ENCODE data around the gene MRPL17.

MRPL17 gene

GRCh38 chr11:6653656-6654055, 29.5 kb downstream of the MRPL17 start:
- DNase-seq, result no peak

- DNase-seq, result no peak
These were observed 30.0 kb downstream of the MRPL17 start for GRCh38 chr11:6653097-6653496.

- DNase-seq, result no peak
These were observed 31.0 kb downstream of the MRPL17 start for GRCh38 chr11:6652182-6652581.

DNA sequence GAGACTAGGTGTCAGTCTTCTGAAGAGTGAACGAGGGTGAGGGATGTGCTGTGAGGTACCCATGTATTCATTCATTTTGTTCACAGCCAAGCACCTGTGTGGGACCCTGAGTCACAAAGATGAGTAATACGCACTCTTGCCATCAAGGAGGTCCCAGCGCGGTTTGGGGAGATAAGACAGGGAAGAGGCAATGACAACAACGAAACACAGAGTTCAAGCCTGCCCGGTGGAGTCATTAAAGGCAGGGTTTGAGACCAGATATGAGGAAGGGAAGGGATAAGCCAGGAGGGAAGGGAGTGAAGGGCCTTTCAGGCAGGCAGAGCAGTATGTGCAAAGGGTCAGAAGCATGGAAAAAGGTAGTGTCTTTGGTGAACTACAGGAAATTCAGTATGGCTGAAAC, 32.2 kb downstream of the MRPL17 start:
- DNase-seq, result no peak

GRCh38 chr11:6650104-6650503, 33.0 kb downstream of the MRPL17 start:
- DNase-seq, result no peak

GRCh38 chr11:6648501-6648900, 34.6 kb downstream of the MRPL17 start:
- no peak for DNase-seq

DNA sequence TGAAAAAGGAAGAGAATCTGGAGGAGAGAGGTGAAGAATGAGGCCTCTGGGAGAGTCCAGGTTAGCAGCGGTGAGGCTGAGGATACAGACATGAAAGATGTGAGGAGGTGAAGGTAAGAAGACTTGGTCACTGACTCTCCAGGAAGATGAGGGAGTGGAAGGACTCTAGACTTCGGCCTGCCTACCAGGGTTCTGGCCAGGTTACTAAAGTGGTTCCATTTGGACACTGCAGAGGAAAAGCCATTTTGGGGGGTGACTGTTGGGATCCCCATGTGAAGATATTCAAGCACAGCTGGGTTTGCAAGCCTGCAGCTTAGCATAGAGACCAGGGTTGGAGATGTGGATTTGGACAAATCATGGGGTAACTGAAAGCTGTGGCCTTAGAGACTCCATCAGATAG, 35.3 kb downstream of the MRPL17 start:
- no peak for DNase-seq

- DNase-seq, result peak; percentile 14
These were observed 36.0 kb downstream of the MRPL17 start for GRCh38 chr11:6646918-6647679.

DNA sequence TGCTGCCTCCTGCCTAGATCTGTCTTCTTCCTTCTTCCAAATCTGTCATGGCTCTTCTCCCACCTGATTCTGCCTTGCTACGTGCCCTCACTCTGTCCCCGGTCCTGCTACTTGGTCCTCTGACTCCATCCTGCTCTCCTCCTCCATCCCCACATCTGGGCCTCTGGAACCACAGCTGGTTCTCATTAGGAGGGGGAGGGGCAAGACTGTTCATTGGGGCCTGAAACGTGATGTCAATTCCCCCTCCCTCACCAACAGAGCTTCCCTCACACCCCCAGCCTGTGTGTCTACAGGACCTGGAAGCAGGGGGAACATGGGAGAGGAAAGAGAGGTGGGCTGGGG, 36.6 kb downstream of the MRPL17 start:
- DNase-seq, result no peak

DNA sequence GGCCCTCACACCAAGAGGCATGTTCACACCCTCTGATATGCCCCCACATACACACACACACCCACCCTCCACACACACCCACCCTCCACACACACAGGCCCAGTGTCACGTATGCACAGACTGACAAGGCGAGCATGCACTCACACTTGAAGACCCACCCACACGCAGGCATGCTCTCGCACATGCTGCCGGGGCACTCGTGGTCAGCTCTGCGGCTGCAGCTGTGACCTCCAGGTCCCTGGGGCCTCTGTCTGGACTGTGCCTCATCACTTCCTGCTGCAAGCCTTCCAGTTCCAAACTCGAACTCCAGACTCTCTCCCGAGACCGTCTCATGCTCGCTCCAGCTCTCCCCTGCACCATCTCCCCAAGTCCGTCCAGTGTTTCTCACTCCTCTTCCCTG, 37.1 kb downstream of the MRPL17 start:
- DNase-seq, result no peak

DNA sequence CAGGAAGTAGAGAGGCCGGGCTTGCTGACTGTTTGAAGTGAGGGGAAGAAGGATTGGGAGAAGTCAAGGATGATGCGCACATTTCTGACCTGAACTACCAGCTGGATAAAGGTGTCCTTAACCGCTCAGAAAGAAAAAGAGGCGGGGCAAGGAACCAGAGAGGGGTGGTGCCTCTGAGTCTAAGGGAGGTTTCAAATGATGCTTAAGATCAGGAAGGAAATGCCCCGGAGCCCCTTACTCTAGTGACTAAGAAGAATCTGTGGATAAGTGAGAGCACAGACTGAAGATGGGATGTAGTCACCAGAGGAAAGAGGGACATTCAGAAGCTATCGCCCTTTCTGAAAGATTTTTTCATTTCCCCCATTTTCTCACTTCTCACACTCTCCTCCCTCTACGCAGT, 40.2 kb downstream of the MRPL17 start:
- no peak for DNase-seq

- DNase-seq, result no peak
These were observed 42.0 kb downstream of the MRPL17 start for GRCh38 chr11:6640985-6641701.

DNA sequence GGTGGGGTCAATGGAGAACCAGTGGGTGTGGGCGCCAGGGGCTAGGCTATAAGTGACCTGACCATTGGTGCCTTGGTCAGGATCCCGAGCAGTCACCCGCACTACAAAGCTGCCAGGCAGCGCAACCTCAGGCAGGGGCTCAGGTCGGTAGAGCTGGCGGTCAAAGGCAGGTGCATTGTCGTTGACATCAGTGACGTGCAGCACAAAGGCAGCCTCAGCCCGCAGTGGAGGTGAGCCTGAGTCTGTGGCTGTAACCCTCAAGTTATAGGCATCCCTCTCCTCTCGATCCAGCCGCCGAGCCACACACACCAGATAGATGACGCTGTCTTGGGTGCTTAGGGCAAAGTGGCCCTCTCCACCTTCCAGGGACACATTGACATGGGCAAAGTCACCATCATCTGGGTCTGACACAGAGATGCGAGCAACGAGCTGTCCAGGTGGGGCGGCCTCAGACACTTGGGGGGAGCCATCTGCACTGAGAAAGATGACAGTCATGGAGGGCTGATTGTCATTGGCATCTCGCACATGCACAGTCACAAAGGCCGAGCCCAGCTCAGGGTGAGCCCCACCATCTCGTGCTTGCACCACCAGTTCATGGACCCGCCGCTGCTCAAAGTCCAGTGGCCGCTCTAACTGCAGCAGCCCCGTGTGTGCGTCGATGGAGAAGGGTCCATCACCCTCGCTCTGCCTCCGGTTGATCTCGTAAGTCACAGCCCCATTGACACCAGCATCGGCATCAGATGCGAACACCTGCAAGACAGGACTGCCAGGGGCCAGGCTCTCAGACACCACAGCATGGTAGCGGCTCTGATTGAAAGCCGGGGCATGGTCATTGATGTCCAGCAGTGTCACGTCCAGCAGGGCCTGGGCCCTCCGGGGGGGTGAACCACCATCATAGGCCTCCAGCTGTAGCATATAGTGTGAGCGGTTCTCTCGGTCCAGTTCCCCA, 42.8 kb downstream of the MRPL17 start:
- no peak for DNase-seq

- no peak for DNase-seq
These were observed 44.7 kb downstream of the MRPL17 start for GRCh38 chr11:6638429-6638828.

DNA sequence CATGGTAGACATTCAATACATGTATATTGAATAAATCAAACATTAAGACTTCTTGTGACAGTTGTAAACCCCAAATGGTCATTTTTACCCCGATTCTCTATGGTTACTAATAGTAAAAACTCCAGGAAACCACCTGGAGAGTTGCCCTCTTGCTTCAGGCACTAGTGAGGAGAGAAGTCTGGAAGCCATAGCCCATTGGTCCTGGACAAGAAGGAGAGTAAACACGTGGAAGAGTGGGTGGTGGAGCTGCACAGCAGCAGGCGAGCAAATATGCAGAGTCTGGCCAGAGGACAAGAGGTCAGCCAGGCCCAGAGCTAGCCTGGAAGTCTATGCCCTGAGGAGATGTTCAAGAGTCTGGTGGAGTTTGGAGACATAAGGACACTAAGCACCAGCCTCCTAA, 45.3 kb downstream of the MRPL17 start:
- DNase-seq, result no peak

- DNase-seq, result no peak
These were observed 46.7 kb downstream of the MRPL17 start for GRCh38 chr11:6636480-6636879.

DNA sequence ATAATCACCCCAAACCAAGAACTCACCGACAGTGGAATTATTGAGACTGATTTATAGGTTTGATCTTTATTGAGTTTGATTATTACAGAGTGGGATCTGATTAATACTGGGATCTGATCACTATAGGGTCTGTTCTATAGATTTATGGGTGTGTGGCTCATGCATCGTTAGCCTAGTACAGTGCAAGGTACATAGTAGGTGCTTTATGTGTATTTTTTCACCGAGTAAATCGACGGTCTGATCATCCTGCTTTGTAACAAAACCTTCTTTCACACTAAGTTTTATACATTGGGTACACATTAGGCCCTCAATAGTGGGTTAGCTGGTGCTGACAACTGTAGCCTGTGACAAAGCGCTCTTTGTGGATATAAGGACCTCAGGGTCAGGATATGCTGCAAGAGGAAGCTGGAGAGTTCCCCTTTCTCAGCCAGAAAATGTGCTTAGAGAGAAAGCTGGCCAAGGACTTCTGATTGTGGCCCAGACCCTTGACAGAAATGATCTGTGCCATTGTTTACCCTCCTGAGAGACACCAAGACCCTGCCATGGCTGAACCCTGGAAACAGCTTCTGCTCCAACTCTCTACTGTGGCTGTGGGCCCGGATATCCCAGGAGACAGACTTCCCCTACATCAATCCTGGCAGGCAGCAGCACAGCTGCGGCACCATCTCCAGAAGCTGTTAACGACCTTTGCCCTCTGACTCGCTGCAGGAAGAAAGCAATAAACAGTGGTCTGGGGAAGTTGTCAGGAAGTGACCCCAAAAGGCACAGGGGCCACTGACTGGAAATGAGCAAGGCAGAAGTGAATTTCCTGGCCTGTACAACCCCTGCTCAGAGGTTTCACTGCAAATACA, 47.8 kb downstream of the MRPL17 start:
- no peak for DNase-seq

DNA sequence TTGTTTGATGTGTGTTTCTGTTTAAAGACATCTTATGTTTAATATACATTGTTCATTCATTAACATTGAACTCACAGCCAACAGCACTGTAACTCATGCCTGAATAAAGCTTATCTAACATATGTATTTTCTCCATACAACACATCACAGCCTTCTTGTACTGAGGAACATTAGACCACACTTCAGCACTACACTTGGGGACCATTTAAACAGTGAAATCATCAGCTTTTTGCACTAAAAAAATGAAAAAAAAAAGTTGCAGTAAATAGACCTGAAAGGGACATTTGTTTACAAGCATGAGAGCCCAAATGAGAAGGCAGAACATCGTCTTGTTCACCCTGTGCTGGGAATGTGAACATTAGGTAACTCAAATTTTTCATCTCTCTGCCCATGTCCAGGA, 48.6 kb downstream of the MRPL17 start:
- DNase-seq, result no peak

DNA sequence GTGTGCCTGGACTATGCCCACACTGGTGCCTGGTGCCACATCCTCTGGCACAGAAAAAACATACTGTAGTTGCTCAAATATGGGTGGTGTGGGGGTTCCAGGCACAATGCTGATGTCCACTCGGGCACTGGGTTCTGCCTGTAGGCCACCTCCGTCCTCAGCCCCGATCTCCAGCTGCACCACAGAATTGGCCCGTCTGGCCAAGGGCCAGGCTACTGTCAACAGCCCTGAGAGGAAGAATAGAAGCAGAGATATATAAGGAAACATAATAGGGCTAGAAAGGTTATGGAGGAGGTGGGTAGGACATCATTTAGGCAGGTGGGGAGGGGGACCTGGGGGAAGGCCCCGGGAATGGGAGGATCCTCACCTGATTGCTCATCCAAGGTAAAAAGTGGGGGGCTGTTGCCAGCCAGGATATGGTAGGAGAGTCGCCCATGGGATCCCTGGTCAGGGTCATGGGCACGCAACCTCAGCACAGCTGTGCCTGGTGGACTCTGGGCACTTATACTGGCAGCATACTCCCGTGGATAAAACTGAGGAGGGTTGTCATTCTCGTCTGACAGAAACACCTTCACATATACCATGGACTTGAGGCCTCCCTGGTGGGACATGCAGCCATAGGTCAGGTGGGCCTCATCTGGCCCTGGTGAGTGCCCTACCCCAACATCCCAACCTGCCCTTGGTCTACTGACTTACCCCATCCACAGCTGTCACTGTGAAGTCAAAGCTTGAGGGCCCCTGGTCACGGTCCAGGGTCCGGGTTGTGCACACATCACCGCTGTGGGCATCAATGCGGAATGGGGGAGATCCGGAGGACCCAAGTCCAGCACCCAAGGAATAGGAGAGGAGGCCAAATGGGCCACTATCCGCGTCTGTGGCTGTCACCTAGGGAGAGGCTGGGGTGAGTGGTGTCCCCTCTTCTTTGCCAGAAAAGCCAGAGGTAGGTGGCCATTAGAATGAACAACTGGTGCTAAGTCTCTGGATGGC, 49.4 kb downstream of the MRPL17 start:
- no peak for DNase-seq

GRCh38 chr11:6632116-6633073, 50.7 kb downstream of the MRPL17 start:
- no peak for DNase-seq
